ENCODE results near the gene ZSWIM3. TPM values are rescaled to one million over a fixed set of nuclear protein-coding genes. Genes with fewer than 3 reads are reported as not detected.

ZSWIM3 gene
- total and polyA plus RNA-seq, 7 donors: 1.7 to 3.5 (median 2.9) TPM

DNA sequence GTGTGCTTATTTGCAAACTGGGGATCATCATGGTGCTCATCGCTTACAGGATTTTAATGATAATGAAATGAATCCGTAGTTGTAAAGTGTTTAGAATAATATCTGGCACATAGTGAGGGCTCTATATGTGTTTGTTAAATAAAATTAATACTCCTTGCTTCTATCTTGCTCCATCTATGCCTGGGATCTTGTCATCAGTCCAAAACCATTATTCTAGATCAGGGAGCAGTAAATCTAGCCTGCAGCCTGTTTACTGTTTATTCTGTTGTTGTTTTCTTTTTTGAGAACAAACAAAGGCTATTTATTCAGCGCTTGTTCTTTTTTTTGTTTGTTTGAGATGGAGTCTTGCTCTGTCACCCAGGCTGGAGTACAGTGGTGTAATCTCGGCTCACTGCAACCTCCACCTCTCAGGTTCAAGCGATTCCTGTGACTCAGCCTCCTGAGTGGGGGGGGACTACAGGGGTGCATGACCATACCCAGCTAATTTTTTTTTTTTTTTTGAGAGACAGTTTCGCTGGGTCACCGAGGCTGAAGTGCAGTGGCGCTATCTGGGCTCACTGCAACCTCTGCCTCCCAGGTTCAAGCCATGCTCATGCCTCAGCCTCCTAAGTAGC is 8.3 kb upstream of the ZSWIM3 start:
- DNase-seq: peak; percentile 25
- no peak overlapping the region for H3K27ac ChIP-seq
- peaks cover 10 to 74% (median 18%) of the 10 kb centered on the region in 4 donors for H3K36me3 ChIP-seq
- TF ChIP-seq, protein P1, sequence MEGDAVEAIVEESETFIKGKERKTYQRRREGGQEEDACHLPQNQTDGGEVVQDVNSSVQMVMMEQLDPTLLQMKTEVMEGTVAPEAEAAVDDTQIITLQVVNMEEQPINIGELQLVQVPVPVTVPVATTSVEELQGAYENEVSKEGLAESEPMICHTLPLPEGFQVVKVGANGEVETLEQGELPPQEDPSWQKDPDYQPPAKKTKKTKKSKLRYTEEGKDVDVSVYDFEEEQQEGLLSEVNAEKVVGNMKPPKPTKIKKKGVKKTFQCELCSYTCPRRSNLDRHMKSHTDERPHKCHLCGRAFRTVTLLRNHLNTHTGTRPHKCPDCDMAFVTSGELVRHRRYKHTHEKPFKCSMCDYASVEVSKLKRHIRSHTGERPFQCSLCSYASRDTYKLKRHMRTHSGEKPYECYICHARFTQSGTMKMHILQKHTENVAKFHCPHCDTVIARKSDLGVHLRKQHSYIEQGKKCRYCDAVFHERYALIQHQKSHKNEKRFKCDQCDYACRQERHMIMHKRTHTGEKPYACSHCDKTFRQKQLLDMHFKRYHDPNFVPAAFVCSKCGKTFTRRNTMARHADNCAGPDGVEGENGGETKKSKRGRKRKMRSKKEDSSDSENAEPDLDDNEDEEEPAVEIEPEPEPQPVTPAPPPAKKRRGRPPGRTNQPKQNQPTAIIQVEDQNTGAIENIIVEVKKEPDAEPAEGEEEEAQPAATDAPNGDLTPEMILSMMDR (IDR thresholded peaks at IDR 0.05): no peak
- TF ChIP-seq EP300 (IDR thresholded peaks at IDR 0.05): no peak
- no peak for TF ChIP-seq POLR2AphosphoS5 (IDR thresholded peaks at IDR 0.05)
- no peak for TF ChIP-seq POLR2A (IDR thresholded peaks at IDR 0.05)
- H3K9me3 ChIP-seq: no peaks in the 10 kb centered on the region
- WGBS, 2 donors: 93 to 95% methylated on average over 8 of the region's 8 CpGs
- H3K27me3 ChIP-seq: no peaks in the 10 kb centered on the region
- peaks cover 0 to 9% (median 2%) of the 10 kb centered on the region in 4 donors for H3K4me1 ChIP-seq
- intact Hi-C loops (cut with DNase I): no loop called here
- no peak overlapping the region for H3K4me3 ChIP-seq

DNA sequence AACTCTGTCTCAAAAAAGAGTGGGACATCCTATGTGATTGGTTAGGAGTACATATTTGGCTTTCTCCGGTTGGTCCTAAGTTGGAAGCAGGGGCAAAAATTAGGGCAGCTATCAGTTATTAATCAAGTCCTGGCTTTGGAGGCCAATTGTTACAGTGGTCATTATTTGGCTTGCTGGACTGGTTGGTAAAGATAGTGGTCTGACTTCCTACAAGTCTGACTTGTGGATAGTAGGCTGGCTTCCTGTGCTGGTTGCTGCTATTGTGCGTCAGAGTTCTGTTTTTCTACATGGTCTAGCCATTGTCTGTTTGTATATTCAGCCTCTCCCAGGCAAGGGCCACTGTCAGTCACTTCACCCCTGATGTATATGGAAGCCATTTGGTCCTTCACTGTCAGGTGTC is 7.2 kb upstream of the ZSWIM3 start:
- Histone ChIP-seq H3K4me3 (no peak overlapping the region), H3K27ac (no peak overlapping the region), H3K27me3 (no peaks in the 10 kb centered on the region), H3K36me3 (peaks cover 7 to 62% (median 13%) of the 10 kb centered on the region in 4 donors), H3K9me3 (no peaks in the 10 kb centered on the region), H3K4me1 (peaks cover 0 to 12% (median 9%) of the 10 kb centered on the region in 4 donors)
- intact Hi-C loops (cut with DNase I): no loop called here
- no peak for DNase-seq
- no peak for TF ChIP-seq EP300 (IDR thresholded peaks at IDR 0.05)
- WGBS, 2 donors: 92 to 98% methylated on average over 2 of the region's 2 CpGs

DNA sequence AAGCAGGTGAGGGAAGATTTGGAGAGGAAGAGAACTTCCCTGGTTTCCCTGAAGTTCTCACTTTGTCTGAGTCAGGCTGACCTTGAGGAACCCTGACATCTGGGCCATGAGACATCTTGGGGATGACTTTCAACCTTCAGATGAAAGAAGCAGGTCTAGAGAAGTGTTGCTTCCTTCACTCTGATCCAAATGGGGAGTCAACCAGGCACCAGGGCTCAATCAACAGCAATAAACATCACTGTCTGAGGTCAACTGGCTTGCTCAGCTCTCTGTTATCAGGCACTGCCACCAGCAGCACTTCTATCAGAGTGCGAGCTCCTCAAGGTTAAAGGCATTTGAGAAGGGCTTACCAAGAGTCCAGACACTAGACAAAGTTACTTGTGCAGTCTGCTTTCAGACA is 6.5 kb upstream of the ZSWIM3 start:
- intact Hi-C loops (cut with DNase I): no loop called here
- H3K4me3 ChIP-seq: no peak overlapping the region
- H3K27me3 ChIP-seq: no peaks in the 10 kb centered on the region
- H3K9me3 ChIP-seq: no peaks in the 10 kb centered on the region
- H3K36me3 ChIP-seq: peaks cover 7 to 55% (median 9%) of the 10 kb centered on the region in 4 donors
- no peak for DNase-seq
- peaks cover 0 to 19% (median 14%) of the 10 kb centered on the region in 4 donors for H3K4me1 ChIP-seq
- 97 to 99% methylated on average over 1 of the region's 1 CpG for WGBS, 2 donors
- no peak overlapping the region for H3K27ac ChIP-seq
- TF ChIP-seq, protein P1 (IDR thresholded peaks at IDR 0.05): no peak
- TF ChIP-seq POLR2A (IDR thresholded peaks at IDR 0.05) (no peak), EP300 (IDR thresholded peaks at IDR 0.05) (no peak), POLR2AphosphoS5 (IDR thresholded peaks at IDR 0.05) (no peak)

DNA sequence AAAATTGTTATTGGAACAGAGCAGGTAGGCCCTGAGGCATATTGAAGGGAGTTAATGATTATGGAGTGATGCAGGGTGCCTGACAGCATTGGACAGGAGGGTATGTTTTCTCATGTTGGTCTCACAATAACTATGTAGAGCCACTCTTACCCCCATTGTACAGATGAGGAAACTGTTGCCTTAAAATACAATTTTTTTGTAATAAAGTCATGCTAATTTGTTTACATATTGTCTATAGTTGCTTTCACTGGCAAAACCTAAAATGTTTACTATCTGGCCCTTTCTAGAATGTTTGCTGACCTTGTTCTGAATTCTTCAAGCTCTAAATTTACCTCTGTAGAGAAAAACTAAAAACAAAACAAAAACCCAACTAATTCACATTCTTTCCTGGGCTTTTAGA is 5.9 kb upstream of the ZSWIM3 start:
- no peaks in the 10 kb centered on the region for H3K27me3 ChIP-seq
- intact Hi-C loops (cut with DNase I): no loop called here
- TF ChIP-seq POLR2A (IDR thresholded peaks at IDR 0.05): no peak
- TF ChIP-seq POLR2AphosphoS5 (IDR thresholded peaks at IDR 0.05): no peak
- TF ChIP-seq, protein P1 (IDR thresholded peaks at IDR 0.05): no peak
- TF ChIP-seq EP300 (IDR thresholded peaks at IDR 0.05): no peak
- H3K4me3 ChIP-seq: no peak overlapping the region
- H3K4me1 ChIP-seq: peaks cover 0 to 25% (median 19%) of the 10 kb centered on the region in 4 donors
- peaks cover 3 to 50% (median 9%) of the 10 kb centered on the region in 4 donors for H3K36me3 ChIP-seq
- H3K27ac ChIP-seq: no peak overlapping the region
- no peaks in the 10 kb centered on the region for H3K9me3 ChIP-seq
- no peak for DNase-seq

DNA sequence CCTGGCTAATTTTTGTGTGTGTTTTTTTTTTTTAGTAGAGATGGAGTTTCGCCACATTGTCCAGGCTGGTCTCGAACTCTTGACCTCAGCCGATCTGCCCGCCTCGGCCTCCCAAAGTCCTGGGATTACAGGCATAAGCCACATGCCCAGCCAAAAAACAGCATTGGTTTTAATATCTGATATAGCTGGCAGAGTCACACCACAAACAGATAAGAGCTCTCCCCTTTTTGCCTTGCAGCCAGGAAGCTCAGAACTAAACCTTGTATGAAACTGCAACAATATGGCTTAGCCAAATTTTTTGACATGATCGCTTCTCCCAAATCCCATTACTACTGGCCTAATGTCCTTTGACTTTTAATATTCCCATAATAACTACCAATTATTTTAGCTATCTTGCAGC is 5.1 kb upstream of the ZSWIM3 start:
- H3K27ac ChIP-seq: no peak overlapping the region
- H3K36me3 ChIP-seq: peaks cover 3 to 41% (median 9%) of the 10 kb centered on the region in 4 donors
- DNase-seq: no peak
- no peak for TF ChIP-seq EP300 (IDR thresholded peaks at IDR 0.05)
- 96 to 97% methylated on average over 6 of the region's 6 CpGs for WGBS, 2 donors
- H3K4me3 ChIP-seq: no peak overlapping the region
- H3K4me1 ChIP-seq: peaks cover 0 to 28% (median 21%) of the 10 kb centered on the region in 4 donors
- no peaks in the 10 kb centered on the region for H3K9me3 ChIP-seq
- intact Hi-C loops (cut with DNase I): no loop called here
- H3K27me3 ChIP-seq: no peaks in the 10 kb centered on the region

DNA sequence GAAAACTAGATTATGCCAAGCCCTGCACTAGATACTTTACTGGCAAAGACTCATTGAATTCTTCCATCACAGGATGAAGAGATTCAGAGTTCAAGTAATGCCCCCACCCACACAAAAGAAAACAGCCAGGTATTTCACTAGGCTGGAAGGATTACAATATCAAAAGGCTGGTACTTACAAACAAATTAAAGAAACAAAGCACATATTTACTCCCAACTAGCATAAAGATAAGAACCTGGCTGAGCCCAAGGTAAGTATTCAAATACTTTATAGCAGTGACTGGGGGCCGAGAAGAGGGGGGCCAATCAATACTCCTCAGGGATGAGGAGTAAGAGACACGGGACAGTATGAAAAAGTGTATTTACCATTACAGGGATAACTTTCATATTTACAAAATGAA is 3.9 kb upstream of the ZSWIM3 start:
- intact Hi-C loops (cut with DNase I): no loop called here
- DNase-seq: no peak
- Histone ChIP-seq H3K27me3 (no peaks in the 10 kb centered on the region), H3K9me3 (no peaks in the 10 kb centered on the region), H3K4me3 (no peak overlapping the region), H3K36me3 (peaks cover 0 to 30% (median 3%) of the 10 kb centered on the region in 4 donors), H3K4me1 (peaks cover 0 to 38% (median 30%) of the 10 kb centered on the region in 4 donors), H3K27ac (no peak overlapping the region)
- 71 to 86% methylated on average over 2 of the region's 2 CpGs for WGBS, 2 donors
- TF ChIP-seq, protein P1 (IDR thresholded peaks at IDR 0.05): no peak
- no peak for TF ChIP-seq POLR2AphosphoS5 (IDR thresholded peaks at IDR 0.05)
- TF ChIP-seq EP300 (IDR thresholded peaks at IDR 0.05): no peak
- TF ChIP-seq POLR2A (IDR thresholded peaks at IDR 0.05): no peak
